IMR-90 (cell line): ENCODE measurements around the gene TMCO1. TPM values are rescaled to one million over a fixed set of nuclear protein-coding genes. Genes with fewer than 3 reads are reported as not detected.

ENCODE experiments used
- ATAC-seq: fragments of 200-7000 bp; cut with Tn5 transposase; 2 replicates; pipeline ENCODE4 v1.9.1; 2020; ENCODE audit warnings: low read depth, mild to moderate bottlenecking, moderate library complexity
- BruUV-seq: library from RNA; stranded (reverse); fragments of 400-500 nt; replicated peaks from 2 replicates; lab custom pipeline; 2021; lab: Mats Ljungman, UMichigan
- CTCF ChIA-PET: fragments of 300-600 bp; formaldehyde crosslinking; extraction: SDS; loops from one replicate; lab custom pipeline; 2021; ENCODE audit warnings: antibody characterized with exemption; lab: Yijun Ruan, JAX
- POLR2A ChIA-PET: fragments of 300-600 bp; sonication (Branson Sonifier 250); formaldehyde crosslinking; loops from one replicate; lab custom pipeline; 2022; ENCODE audit warnings: antibody characterized with exemption; ENCODE audit not compliant: unreplicated experiment; lab: Charles Lee
- DNase-seq: peaks from one replicate; pipeline ENCODE4 v3.0.0; 2013
- H2AFZ ChIP-seq: replicated peaks from 2 replicates; pipeline ENCODE3; 2013; ENCODE audit warnings: low read length, mild to moderate bottlenecking; ENCODE audit not compliant: poor library complexity
- H2AK5ac ChIP-seq: 2 replicates; pipeline ENCODE4 v1.6.1; 2013; ENCODE audit warnings: low read depth, low read length, inconsistent platforms
- H2AK9ac ChIP-seq: replicated peaks from 2 replicates; pipeline ENCODE3; 2013; ENCODE audit warnings: mild to moderate bottlenecking, low read depth, low read length, moderate library complexity; ENCODE audit not compliant: poor library complexity
- H2BK120ac ChIP-seq: 2 replicates; pipeline ENCODE4 v1.6.1; 2013; ENCODE audit warnings: low read depth, low read length, inconsistent platforms
- H2BK15ac ChIP-seq: 3 replicates; pipeline ENCODE4 v1.6.1; 2013; ENCODE audit warnings: low read depth, low read length, inconsistent platforms
- H2BK20ac ChIP-seq: 2 replicates; pipeline ENCODE4 v1.6.1; 2013; ENCODE audit warnings: low read depth, mild to moderate bottlenecking, inconsistent platforms, low read length, moderate library complexity
- H2BK5ac ChIP-seq: 2 replicates; pipeline ENCODE4 v1.6.1; 2013; ENCODE audit warnings: mild to moderate bottlenecking, low read depth, low read length, inconsistent platforms; ENCODE audit not compliant: poor library complexity, severe bottlenecking
- H3K14ac ChIP-seq: replicated peaks from 2 replicates; pipeline ENCODE4 v1.6.1; 2013; ENCODE audit warnings: low read depth, low read length, inconsistent platforms
- H3K18ac ChIP-seq: 2 replicates; pipeline ENCODE4 v1.6.1; 2013; ENCODE audit warnings: low read depth, low read length, control low read depth
- H3K23ac ChIP-seq: 2 replicates; pipeline ENCODE4 v1.6.1; 2013; ENCODE audit warnings: low read depth, low read length, inconsistent platforms
- H3K27ac ChIP-seq: 2 replicates; pipeline ENCODE4 v1.5.1; 2013; ENCODE audit warnings: mild to moderate bottlenecking, control low read depth, low read length; ENCODE audit not compliant: insufficient read depth
- H3K27me3 ChIP-seq: 2 replicates; pipeline ENCODE4 v1.6.1; 2013; ENCODE audit warnings: low read length; ENCODE audit not compliant: control insufficient read depth, insufficient read depth
- H3K36me3 ChIP-seq: 2 replicates; pipeline ENCODE4 v1.6.1; 2013; ENCODE audit warnings: low read length, mixed read lengths; ENCODE audit not compliant: control insufficient read depth, insufficient read depth
- H3K4ac ChIP-seq: 2 replicates; pipeline ENCODE4 v1.6.1; 2013; ENCODE audit warnings: low read depth, low read length, inconsistent platforms
- H3K4me1 ChIP-seq: 2 replicates; pipeline ENCODE4 v1.6.1; 2013; ENCODE audit warnings: low read length, mixed read lengths; ENCODE audit not compliant: control insufficient read depth, insufficient read depth
- H3K4me2 ChIP-seq: 2 replicates; pipeline ENCODE4 v1.6.1; 2013; ENCODE audit warnings: low read depth, mild to moderate bottlenecking, control low read depth, low read length, moderate library complexity
- H3K4me3 ChIP-seq: 2 replicates; pipeline ENCODE4 v1.5.1; 2013; ENCODE audit warnings: low read depth, mild to moderate bottlenecking, control low read depth, low read length, moderate library complexity; ENCODE audit not compliant: insufficient read depth
- H3K56ac ChIP-seq: 2 replicates; pipeline ENCODE4 v1.6.1; 2013; ENCODE audit warnings: low read length, inconsistent platforms; ENCODE audit not compliant: insufficient read depth; ENCODE audit errors: extremely low read depth
- H3K79me1 ChIP-seq, 2 experiments: 2 replicates each; pipeline ENCODE4 v1.6.1; 2013; ENCODE audit warnings: low read length in 2 of 2, inconsistent platforms in 1 of 2, low read depth in 1 of 2
- H3K9ac ChIP-seq: 2 replicates; pipeline ENCODE4 v1.6.1; 2013; ENCODE audit warnings: low read depth, low read length, control low read depth
- H3K9me1 ChIP-seq: 2 replicates; pipeline ENCODE4 v1.6.1; 2013; ENCODE audit warnings: low read length, inconsistent platforms; ENCODE audit not compliant: insufficient read depth
- H3K9me3 ChIP-seq: 2 replicates; pipeline ENCODE4 v1.6.1; 2013; ENCODE audit warnings: low read length; ENCODE audit not compliant: control insufficient read depth, insufficient read depth
- H4K20me1 ChIP-seq: 2 replicates; pipeline ENCODE4 v1.6.1; 2013; ENCODE audit warnings: low read length, inconsistent platforms; ENCODE audit not compliant: insufficient read depth
- H4K5ac ChIP-seq: 2 replicates; pipeline ENCODE4 v1.6.1; 2013; ENCODE audit warnings: mild to moderate bottlenecking, low read depth, low read length, control low read depth
- H4K8ac ChIP-seq, 2 experiments: 2 replicates each; pipeline ENCODE4 v1.6.1; 2013; ENCODE audit warnings: low read depth in 2 of 2, low read length in 2 of 2, control low read depth in 1 of 2, inconsistent platforms in 1 of 2
- H4K91ac ChIP-seq: 2 replicates; pipeline ENCODE4 v1.6.1; 2013; ENCODE audit warnings: low read depth, low read length, inconsistent platforms; ENCODE audit not compliant: insufficient read depth
- BHLHE40 ChIP-seq: fragments of 150-350 bp; IDR thresholded peaks from 2 replicates; pipeline ENCODE4 v1.6.1; 2016; ENCODE audit warnings: mild to moderate bottlenecking, low read depth, low read length
- CHD1 ChIP-seq: IDR thresholded peaks from 2 replicates; pipeline ENCODE4 v1.6.1; 2012; ENCODE audit warnings: low read depth, low read length, improper control_type of control experiment
- CTCF ChIP-seq: conservative IDR thresholded peaks from 2 replicates; pipeline ENCODE4 v1.5.1; 2012; ENCODE audit warnings: mild to moderate bottlenecking, low read depth, low read length, improper control_type of control experiment
- FOS ChIP-seq: fragments of 150-350 bp; IDR thresholded peaks from 2 replicates; pipeline ENCODE4 v1.6.1; 2016; ENCODE audit warnings: low read depth, low read length
- MAFK ChIP-seq: IDR thresholded peaks from 2 replicates; pipeline ENCODE4 v1.6.1; 2012; ENCODE audit warnings: low read depth, low read length, improper control_type of control experiment
- MAZ ChIP-seq: IDR thresholded peaks from 2 replicates; pipeline ENCODE4 v1.6.1; 2012; ENCODE audit warnings: low read depth, mild to moderate bottlenecking, low read length, improper control_type of control experiment, moderate library complexity, borderline replicate concordance
- MXI1 ChIP-seq: IDR thresholded peaks from 2 replicates; pipeline ENCODE4 v1.6.1; 2012; ENCODE audit warnings: low read depth, mild to moderate bottlenecking, low read length, moderate library complexity, borderline replicate concordance
- NFE2L2 ChIP-seq: fragments of 150-350 bp; IDR thresholded peaks from 2 replicates; pipeline ENCODE4 v1.6.1; 2016; ENCODE audit warnings: low read depth, mild to moderate bottlenecking, low read length
- RAD21 ChIP-seq: IDR thresholded peaks from 2 replicates; pipeline ENCODE4 v1.6.1; 2012; ENCODE audit warnings: low read length, improper control_type of control experiment
- RCOR1 ChIP-seq: IDR thresholded peaks from 2 replicates; pipeline ENCODE4 v1.6.1; 2012; ENCODE audit warnings: mild to moderate bottlenecking, low read length, improper control_type of control experiment; ENCODE audit not compliant: insufficient replicate concordance
- SMC3 ChIP-seq: fragments of 150-350 bp; IDR thresholded peaks from 2 replicates; pipeline ENCODE4 v1.6.1; 2016; ENCODE audit warnings: low read depth, mild to moderate bottlenecking, antibody characterized with exemption, low read length, moderate library complexity
- USF2 ChIP-seq: fragments of 150-350 bp; IDR thresholded peaks from 2 replicates; pipeline ENCODE4 v1.6.1; 2017; ENCODE audit warnings: mild to moderate bottlenecking, antibody characterized with exemption, low read length, low read depth
- WGBS, 2 experiments: methylation state at CpG; one replicate each; pipeline versions ENCODE4 v1.1.5 to v1.1.7; 2013; ENCODE audit warnings: missing lambda C conversion rate in 2 of 2; ENCODE audit not compliant: insufficient read length in 1 of 2; ENCODE audit errors: extremely low coverage in 2 of 2; 5-methylcytosine and 5-hydroxymethylcytosine counted together
- dilution Hi-C: fragments of 300-500 bp; cut with HindIII; formaldehyde crosslinking; loops from one replicate; pipeline ENCODE4 v1.14.3; 2018; ENCODE audit warnings: low sequenced_read_pairs; ENCODE audit not compliant: unreplicated experiment
- in situ Hi-C: fragments of 300-500 bp; cut with MboI; formaldehyde crosslinking; loops from 3 replicates; pipeline ENCODE4 v1.14.3; 2019; ENCODE audit warnings: low sequenced_read_pairs, inconsistent platforms, mixed read lengths
- intact Hi-C: fragments of 100-400 bp; cut with micrococcal nuclease; formaldehyde crosslinking; loops from 2 replicates; pipeline ENCODE4 v1.10.0; 2022
- polyA plus RNA-seq, 3 experiments: library from polyadenylated mRNA; depleted of rRNA; stranded (reverse); fragments of >200 nt; gene quantifications; 2 replicates each; pipeline ENCODE4 v1.2.3, GENCODE V29; 2012; ENCODE audit warnings: low replicate concordance in 1 of 3
- total RNA-seq: library from RNA; depleted of rRNA; stranded (reverse); fragments of >200 nt; gene quantifications from 2 replicates; pipeline ENCODE4 v1.2.3, GENCODE V29; 2012

TMCO1 gene
- total and polyA plus RNA-seq, 2 of the 4 experiments (the other 2 are of a cell fraction), result 86.4 to 113 TPM

- H2AFZ ChIP-seq, result no peak overlapping the region
- no peak overlapping the region for H2AK9ac ChIP-seq
- dilution Hi-C loops (no loop called here), in situ Hi-C loops (no loop called here), intact Hi-C loops (no loop called here)
- H3K27ac ChIP-seq, result no peak overlapping the region
- TF ChIP-seq FOS (no peak), NFE2L2 (no peak), MXI1 (no peak), BHLHE40 (no peak), MAZ (no peak), RCOR1 (no peak), SMC3 (no peak), CTCF (no peak), USF2 (no peak), RAD21 (no peak), MAFK (no peak), CHD1 (no peak)
- no peak overlapping the region for H3K18ac ChIP-seq
- no peaks in the 10 kb centered on the region for H3K9me3 ChIP-seq
- no peak overlapping the region for H2BK5ac ChIP-seq
- peaks cover 19% of the 10 kb centered on the region for H3K36me3 ChIP-seq
- H3K56ac ChIP-seq, result no peak overlapping the region
- H3K4me1 ChIP-seq, result peaks cover 2% of the 10 kb centered on the region; the same call in 1 of the 2 replicates
- no TSS peak for BruUV-seq
- POLR2A ChIA-PET, result no interaction called here
- H2AK5ac ChIP-seq, result no peak overlapping the region
- H4K8ac ChIP-seq, result no peak overlapping the region
- no peak for DNase-seq
- no peak for ATAC-seq
- H3K9ac ChIP-seq, result no peak overlapping the region
- no peaks in the 10 kb centered on the region for H3K27me3 ChIP-seq
- H2BK15ac ChIP-seq, result no peak overlapping the region
- H3K9me1 ChIP-seq, result peaks cover 2% of the 10 kb centered on the region; the same call in 1 of the 2 replicates
- WGBS, 2 experiments, result 100% methylated on average over 1 of the region's 6 CpGs; no CpG with 5 or more reads in 1 of the 2 experiments
- H2BK120ac ChIP-seq, result no peak overlapping the region
- H3K79me1 ChIP-seq, result peaks cover 21 to 29% of the 10 kb centered on the region in 2 experiments
- no peak overlapping the region for H3K23ac ChIP-seq
- no peak overlapping the region for H3K14ac ChIP-seq
- H2BK20ac ChIP-seq, result no peak overlapping the region
- H3K4ac ChIP-seq, result no peak overlapping the region
- H4K91ac ChIP-seq, result no peak overlapping the region
- CTCF ChIA-PET, result interaction anchor here (0.6 to 1.3 kb wide), 2 partner anchors 12 to 227 kb away, joined by 3 read pairs; partner anchors contain the start of gene ALDH9A1
- no peak overlapping the region for H3K4me2 ChIP-seq
- H3K4me3 ChIP-seq, result no peak overlapping the region
- H4K5ac ChIP-seq, result no peak overlapping the region
- H4K20me1 ChIP-seq, result peaks cover 3% of the 10 kb centered on the region; the same call in 1 of the 2 replicates
Measured at GRCh38 chr1:165686121-165686970, 82.3 kb downstream of the TMCO1 start.
